ENCODE measurements around the gene ZNF70.

DNA sequence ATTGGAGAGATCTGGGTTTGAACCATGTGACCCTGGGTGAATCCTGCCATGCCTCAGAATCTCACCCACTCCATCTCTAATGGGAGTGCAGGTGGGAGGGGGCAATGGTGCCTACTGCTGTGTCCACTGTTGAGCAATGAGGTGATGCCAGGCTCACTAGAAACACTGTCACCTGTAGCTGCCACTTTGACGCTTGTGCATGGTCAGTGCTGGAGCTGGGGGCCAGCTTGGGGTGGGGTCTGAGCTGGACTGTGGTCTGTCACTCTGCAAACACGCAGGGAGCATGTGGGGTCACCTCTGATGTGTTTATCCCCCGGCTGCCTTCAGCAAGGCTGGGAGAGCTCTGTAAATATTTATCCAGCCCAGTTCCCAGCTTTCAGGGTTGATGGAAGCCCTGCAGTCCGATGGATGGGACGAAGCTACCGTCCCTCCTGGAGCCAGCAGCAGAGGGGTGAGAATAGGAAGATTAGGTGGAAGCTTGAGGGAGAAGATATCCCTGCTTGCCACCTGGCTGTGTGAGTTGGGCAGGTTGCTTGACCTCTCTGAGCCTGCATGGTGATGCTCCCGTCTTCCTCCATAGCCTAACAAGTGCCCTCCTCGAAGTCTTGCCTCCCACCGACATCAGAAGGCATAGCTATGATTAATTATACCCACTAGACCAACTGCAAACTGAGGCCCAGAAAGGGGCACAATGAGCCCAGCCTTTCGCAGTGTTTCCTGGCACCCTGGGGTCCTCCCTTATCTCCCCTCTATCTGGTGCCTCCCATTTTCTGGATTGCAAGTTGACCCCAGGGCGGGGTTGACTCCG, 23.4 kb upstream of the ZNF70 start:
- no peak for TF ChIP-seq POLR2A (IDR thresholded peaks at IDR 0.05; ENCODE audit: low read depth)
- TF ChIP-seq, protein P1, sequence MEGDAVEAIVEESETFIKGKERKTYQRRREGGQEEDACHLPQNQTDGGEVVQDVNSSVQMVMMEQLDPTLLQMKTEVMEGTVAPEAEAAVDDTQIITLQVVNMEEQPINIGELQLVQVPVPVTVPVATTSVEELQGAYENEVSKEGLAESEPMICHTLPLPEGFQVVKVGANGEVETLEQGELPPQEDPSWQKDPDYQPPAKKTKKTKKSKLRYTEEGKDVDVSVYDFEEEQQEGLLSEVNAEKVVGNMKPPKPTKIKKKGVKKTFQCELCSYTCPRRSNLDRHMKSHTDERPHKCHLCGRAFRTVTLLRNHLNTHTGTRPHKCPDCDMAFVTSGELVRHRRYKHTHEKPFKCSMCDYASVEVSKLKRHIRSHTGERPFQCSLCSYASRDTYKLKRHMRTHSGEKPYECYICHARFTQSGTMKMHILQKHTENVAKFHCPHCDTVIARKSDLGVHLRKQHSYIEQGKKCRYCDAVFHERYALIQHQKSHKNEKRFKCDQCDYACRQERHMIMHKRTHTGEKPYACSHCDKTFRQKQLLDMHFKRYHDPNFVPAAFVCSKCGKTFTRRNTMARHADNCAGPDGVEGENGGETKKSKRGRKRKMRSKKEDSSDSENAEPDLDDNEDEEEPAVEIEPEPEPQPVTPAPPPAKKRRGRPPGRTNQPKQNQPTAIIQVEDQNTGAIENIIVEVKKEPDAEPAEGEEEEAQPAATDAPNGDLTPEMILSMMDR (IDR thresholded peaks at IDR 0.05), result no peak
